ENCODE data around the gene EIF5A. TPM values are rescaled to one million over a fixed set of nuclear protein-coding genes. Genes with fewer than 3 reads are reported as not detected.

Gene EIF5A
- total and polyA plus RNA-seq, 2 of the 8 experiments (the other 6 are each of a cell fraction or from before 2014, with no cell fraction given): 717 to 1,172 TPM

GRCh38 chr17:7260151-7260550, 47.3 kb upstream of the EIF5A start:
- Histone ChIP-seq H3K4ac (replicated peaks; ENCODE audit: insufficient read length, low read depth, low read length) (no peak overlapping the region), H2BK15ac (ENCODE audit: low read length) (peak overlapping the region; percentile 18; the same call in 1 of the 2 replicates), H3K27ac (ENCODE audit: low read depth, low read length) (peak overlapping the region; percentile 39; the same call in 1 of the 2 replicates), H3K9ac (replicated peaks in 1 of 4; ENCODE audit: extremely low read depth in 1 of 4, low read depth in 3 of 4, low read length in 3 of 4) (peak overlapping the region in 3 of 4 experiments; percentile 80 to 98 (median 94); a peak in 5 of 7 replicates), H3K14ac (ENCODE audit: insufficient read length) (no peak overlapping the region), H2AFZ (ENCODE audit: low read length) (no peak overlapping the region), H3K9me3 (ENCODE audit: insufficient read depth in 2 of 2, low read depth in 1 of 2, low read length in 1 of 2) (no peaks in the 10 kb centered on the region), H3K27me3 (replicated peaks in 1 of 4; ENCODE audit: control insufficient read depth in 3 of 4, extremely low read depth in 1 of 4, insufficient read depth in 3 of 4, low read length in 3 of 4) (no peaks in the 10 kb centered on the region), H4K8ac (ENCODE audit: extremely low read depth, insufficient read depth, low read length) (peak overlapping the region; percentile 71; the same call in 1 of the 2 replicates), H3K18ac (ENCODE audit: extremely low read depth, low read length) (no peak overlapping the region; the same call in 1 of the 2 replicates), H3K79me1 (ENCODE audit: low read depth, low read length) (peaks cover 9% of the 10 kb centered on the region), H3K4me2 (ENCODE audit: insufficient read depth in 1 of 2, low read depth in 2 of 2, low read length in 2 of 2) (peak overlapping the region; percentile 91 to 97), H3K56ac (replicated peaks; ENCODE audit: insufficient read length, low read depth, low read length) (no peak overlapping the region), H2BK20ac (ENCODE audit: low read length) (no peak overlapping the region), H2BK12ac (ENCODE audit: low read depth, low read length) (peak overlapping the region; percentile 92; the same call in 1 of the 2 replicates), H3K23me2 (ENCODE audit: low read depth, low read length) (peaks cover 13% of the 10 kb centered on the region), H3K79me2 (ENCODE audit: control insufficient read depth in 1 of 2, insufficient read depth in 2 of 2, low read length in 2 of 2) (peaks cover 0 to 31% of the 10 kb centered on the region in 2 experiments; a peak in 2 of 4 replicates), H2AK5ac (ENCODE audit: low read depth, low read length) (peak overlapping the region; percentile 66; the same call in 1 of the 2 replicates), H2BK5ac (ENCODE audit: low read depth, low read length) (peak overlapping the region; percentile 98), H3K36me3 (ENCODE audit: control insufficient read depth in 2 of 4, insufficient read depth in 4 of 4, low read length in 3 of 4) (peaks cover 2 to 33% (median 16%) of the 10 kb centered on the region in 4 experiments; a peak in 7 of 8 replicates), H3K23ac (ENCODE audit: insufficient read length) (no peak overlapping the region), H4K91ac (replicated peaks; ENCODE audit: insufficient read length, low read length) (no peak overlapping the region), H2BK120ac (replicated peaks; ENCODE audit: low read depth, low read length) (no peak overlapping the region), H4K5ac (ENCODE audit: insufficient read length, low read depth, low read length) (no peak overlapping the region), H3K4me3 (ENCODE audit: extremely low read depth in 1 of 4, insufficient read depth in 2 of 4, low read depth in 3 of 4, low read length in 4 of 4) (peak overlapping the region; percentile 93 to 98 (median 96)), H3K4me1 (replicated peaks in 1 of 4; ENCODE audit: control insufficient read depth in 3 of 4, insufficient read depth in 4 of 4, low read length in 3 of 4) (peaks cover 4 to 15% (median 6%) of the 10 kb centered on the region in 4 experiments; a peak in 6 of 7 replicates), H4K20me1 (replicated peaks in 1 of 2; ENCODE audit: control insufficient read depth in 1 of 2, insufficient read depth in 2 of 2, low read length in 2 of 2) (peaks cover 6 to 11% of the 10 kb centered on the region in 2 experiments)
- 95% methylated on average over 4 of the region's 4 CpGs; no CpG with 5 or more reads in 1 of the 2 experiments for WGBS, 2 experiments (ENCODE audit: extremely low coverage in 1 of 2, insufficient coverage in 1 of 2, insufficient read length in 1 of 2, insufficient replicate concordance in 2 of 2, low coverage in 1 of 2, low lambda C conversion rate in 2 of 2, missing lambda C conversion rate in 1 of 2)
- no peak for TF ChIP-seq TAF7 (optimal IDR thresholded peaks at IDR 0.05; ENCODE audit: borderline replicate concordance, low read depth, low read length)
- peak; percentile 63 for TF ChIP-seq POLR2AphosphoS5 (IDR thresholded peaks at IDR 0.05; ENCODE audit: low read depth, low read length)
- ChIA-PET CTCF (ENCODE audit: partially characterized antibody) (interaction anchor here (1.0 to 1.3 kb wide), 4 partner anchors 11 to 53 kb away, joined by 3 to 5 read pairs (median 4); no protein-coding TSS in a partner anchor), POLR2A (ENCODE audit: partially characterized antibody) (interaction anchor here (1.0 to 13.7 kb wide), 14 partner anchors 10 to 301 kb away, joined by 3 to 161 read pairs (median 14); partner anchors contain the start of genes ACADVL, ACAP1, CTDNEP1 and DLG4)
- FAIRE-seq: no peak
- DNase-seq (ENCODE audit: low read depth in 1 of 2, low spot score in 2 of 2): no peak

Measured in H1 (cell line).